22Rv1 (cell line): ENCODE measurements around the gene AZIN2.
A peak's percentile ranks its signal among the peaks of the same experiment; 100 is the strongest.
"Not testable (repeated sequence)": the region's sequence is repeated elsewhere in the genome, so short reads cannot be mapped to it uniquely, and the experiment has no call there.

Experiments used
- H3K27ac ChIP-seq: fragments of 450-650 bp; 2 replicates; pipeline ENCODE4 v1.5.1; 2017
- CTCF ChIP-seq: fragments of 450-650 bp; IDR thresholded peaks from 2 replicates; pipeline ENCODE4 v1.5.1; 2017; ENCODE audit warnings: mild to moderate bottlenecking
- ZFX ChIP-seq: fragments of 450-650 bp; IDR thresholded peaks from 2 replicates; pipeline ENCODE4 v1.6.1; 2017; ENCODE audit warnings: antibody characterized with exemption, borderline replicate concordance

The AZIN2 gene

DNA sequence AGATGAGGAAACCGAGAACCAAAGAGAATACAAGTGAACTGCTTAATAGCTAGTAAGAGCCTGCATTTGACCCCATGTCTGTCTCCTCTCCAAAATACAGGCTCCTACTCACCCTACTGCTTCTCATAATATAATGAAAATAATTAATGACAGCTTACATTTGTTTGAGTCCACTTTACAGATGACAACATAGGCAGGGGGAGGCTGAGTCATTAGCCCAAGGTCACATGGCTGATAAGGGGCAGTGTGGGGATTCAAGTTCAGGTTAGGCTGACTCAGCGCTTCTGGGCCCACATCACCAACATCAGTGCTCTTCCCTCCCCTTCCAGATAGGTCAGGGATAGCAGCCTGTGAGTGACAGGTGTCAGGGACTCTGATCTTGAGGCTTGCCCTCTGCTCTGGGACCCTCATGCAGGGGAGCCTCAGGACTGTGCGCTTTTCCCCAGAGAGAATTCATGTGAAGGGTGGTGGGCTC, 16.2 kb downstream of the AZIN2 start:
- TF ChIP-seq ZFX: no peak
- no peak for TF ChIP-seq CTCF
- no peak overlapping the region for H3K27ac ChIP-seq

DNA sequence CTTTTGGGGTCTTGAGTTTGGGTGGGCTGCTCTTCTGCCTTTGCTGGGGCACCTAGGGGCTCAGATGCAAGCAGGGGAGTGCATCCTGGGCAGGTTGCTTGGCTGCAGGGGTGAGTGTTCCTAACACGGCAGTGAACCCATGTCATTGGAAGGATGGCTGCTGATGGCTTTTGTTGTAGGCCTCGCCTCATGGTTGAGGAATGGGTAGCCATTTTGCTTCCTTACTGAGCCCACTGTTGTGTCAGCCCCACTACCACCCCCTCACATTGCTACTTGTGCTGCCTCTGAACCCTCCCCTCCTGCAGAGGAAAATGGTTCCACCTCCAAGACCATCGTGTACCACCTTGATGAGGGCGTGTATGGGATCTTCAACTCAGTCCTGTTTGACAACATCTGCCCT, 16.8 kb downstream of the AZIN2 start:
- no peak for TF ChIP-seq ZFX
- TF ChIP-seq CTCF: no peak
- H3K27ac ChIP-seq: no peak overlapping the region

DNA sequence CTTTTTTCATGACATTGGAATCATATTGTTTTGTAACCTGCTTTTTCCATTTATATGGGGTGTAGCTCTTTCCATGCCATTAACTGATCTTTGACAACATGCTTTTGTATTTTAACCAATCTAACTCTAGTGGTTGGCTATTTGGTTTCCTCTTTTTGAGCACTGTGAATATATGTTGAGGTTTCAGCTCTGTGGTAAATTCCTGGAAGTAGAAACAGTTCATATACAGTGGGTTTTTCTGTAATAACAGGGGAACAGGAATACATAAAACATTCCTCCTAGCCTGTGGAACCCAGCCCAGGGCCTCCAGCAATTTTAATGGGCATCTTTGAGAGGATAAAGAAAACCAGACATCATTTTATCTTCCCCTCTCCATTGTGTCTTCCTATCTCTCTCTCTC, 17.4 kb downstream of the AZIN2 start:
- H3K27ac ChIP-seq: no peak overlapping the region
- TF ChIP-seq CTCF (no peak), ZFX (no peak)

DNA sequence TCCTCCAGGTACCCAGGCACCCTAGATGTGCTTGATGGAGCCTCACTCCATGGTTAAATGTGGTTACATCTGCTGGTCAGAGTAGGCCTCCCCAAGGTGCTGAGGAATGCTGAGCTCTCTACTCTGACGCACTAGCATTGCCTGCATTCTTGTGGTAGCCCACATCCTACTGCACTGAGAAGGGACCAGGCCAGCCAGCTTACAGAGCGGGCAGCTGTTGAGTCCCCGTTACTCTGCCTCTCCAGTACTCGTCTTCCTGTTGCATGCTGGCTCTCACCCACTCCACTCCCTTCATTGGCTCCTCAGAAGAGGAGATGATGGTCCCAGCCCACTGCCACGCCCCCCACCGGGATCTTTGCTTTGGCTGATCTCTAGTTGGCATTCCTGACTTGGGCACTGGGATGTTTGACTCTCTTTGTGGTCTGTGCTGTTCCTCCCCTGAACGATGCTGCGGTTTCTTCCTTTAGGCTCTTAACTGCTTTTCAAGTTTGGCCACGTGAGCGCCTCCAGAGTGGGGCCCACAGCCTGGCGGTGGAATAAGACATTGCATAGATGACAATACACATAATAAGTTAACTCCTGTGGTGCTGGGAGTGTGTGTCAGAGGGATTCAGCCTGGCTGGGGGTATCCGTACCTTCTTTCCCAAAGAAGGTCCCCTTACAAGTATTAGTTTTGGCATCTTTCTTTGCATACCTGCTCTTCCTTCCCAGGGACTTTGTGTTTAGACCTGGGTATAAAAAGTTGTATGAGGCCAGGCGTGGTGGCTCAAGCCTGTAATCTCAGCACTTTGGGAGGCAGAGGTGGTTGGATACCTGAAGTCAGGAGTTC, 18.6 kb downstream of the AZIN2 start:
- no peak overlapping the region for H3K27ac ChIP-seq
- TF ChIP-seq CTCF (no peak), ZFX (no peak)

DNA sequence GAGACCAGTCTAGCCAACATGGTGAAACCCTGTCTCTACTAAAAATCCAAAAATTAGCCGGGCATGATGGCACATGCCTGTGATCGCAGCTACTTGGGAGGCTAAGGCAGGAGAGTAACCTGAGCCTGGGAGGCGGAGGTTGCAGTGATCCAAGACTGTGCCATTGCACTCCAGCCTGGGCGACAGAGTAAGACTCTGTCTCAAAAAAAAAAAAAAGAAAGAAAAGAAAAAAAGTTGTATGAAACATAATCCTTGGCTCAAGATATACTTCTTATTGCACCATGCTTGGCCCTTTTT, 19.1 kb downstream of the AZIN2 start:
- not testable (repeated sequence) for H3K27ac ChIP-seq

GRCh38 chr1:33110477-33110876, 29.5 kb downstream of the AZIN2 start:
- H3K27ac ChIP-seq: no peak overlapping the region
- TF ChIP-seq CTCF (no peak), ZFX (no peak)

- TF ChIP-seq CTCF (peak; percentile 52), ZFX (no peak)
- H3K27ac ChIP-seq: no peak overlapping the region
Measured at GRCh38 chr1:33111965-33112364, 31.0 kb downstream of the AZIN2 start.
